ENCODE data around the gene CUL2.

- TF ChIP-seq EZH2 (IDR thresholded peaks at IDR 0.05; ENCODE audit: borderline replicate concordance, low read length), result no peak
- TF ChIP-seq CTCF (conservative IDR thresholded peaks at IDR 0.05 in 1 of 2, IDR thresholded peaks at IDR 0.05 in 1 of 2; ENCODE audit: extremely low read depth in 1 of 2, insufficient read depth in 1 of 2, low read depth in 1 of 2, low read length in 2 of 2), result no peak
These were observed 14.9 kb downstream of the CUL2 start for GRCh38 chr10:35075228-35075627.

All from mammary epithelial cell (primary cell).